ENCODE results near the gene PODXL2.

- TF ChIP-seq ZNF384 (IDR thresholded peaks at IDR 0.05) (no peak), FOXM1 (IDR thresholded peaks at IDR 0.05; ENCODE audit: borderline replicate concordance) (no peak), FOXK2 (IDR thresholded peaks at IDR 0.05) (no peak), PKNOX1 (IDR thresholded peaks at IDR 0.05) (no peak), SP1 (IDR thresholded peaks at IDR 0.05) (no peak), ARNT (IDR thresholded peaks at IDR 0.05) (no peak), L3MBTL2 (conservative IDR thresholded peaks at IDR 0.05) (no peak)
Measured at GRCh38 chr3:127630811-127631714, 2.1 kb downstream of the PODXL2 start.
